HG02884 (cell line): Measurements from ENCODE around the gene PCBP4.

Experiments used
- ATAC-seq: cut with Tn5 transposase; IDR thresholded peaks from one replicate; pipeline ENCODE4 v1.9.1; 2021; ENCODE audit warnings: mild to moderate bottlenecking, moderate library complexity; ENCODE audit not compliant: unreplicated experiment

The PCBP4 gene

DNA sequence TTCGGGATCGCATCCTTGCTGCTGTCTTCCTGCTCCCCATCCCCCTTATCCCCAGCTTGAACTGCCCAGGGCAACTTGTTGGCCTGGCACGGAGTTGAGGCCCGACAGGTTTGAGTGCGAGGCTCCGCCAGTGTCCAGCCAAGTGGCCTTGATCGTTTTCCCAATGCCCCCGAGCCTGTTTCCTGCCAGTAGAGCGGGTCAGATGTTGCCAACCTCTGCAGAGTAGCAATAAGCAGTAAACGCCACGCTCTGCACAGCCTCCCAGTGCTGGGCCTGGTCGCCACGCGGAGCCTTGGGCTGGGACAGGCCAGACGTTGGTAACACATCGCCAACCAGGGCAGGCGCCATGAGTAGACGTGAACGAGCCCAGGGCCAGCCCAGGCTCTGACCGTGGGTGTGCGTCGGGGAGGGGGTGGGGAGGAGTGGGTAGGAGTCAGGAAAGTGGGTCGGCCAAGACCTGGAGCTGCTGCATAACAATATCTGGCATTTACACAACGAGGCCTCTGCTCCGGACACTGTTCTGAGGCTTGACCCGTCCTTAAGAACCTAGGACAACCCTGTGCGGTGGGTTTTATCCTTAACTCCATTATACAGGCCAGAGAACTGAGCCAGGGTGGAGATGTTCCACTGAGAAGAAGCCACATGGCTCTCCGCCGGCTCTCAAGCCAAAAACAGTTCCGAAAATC is 7.2 kb upstream of the PCBP4 start:
- peak; percentile 4 for ATAC-seq

DNA sequence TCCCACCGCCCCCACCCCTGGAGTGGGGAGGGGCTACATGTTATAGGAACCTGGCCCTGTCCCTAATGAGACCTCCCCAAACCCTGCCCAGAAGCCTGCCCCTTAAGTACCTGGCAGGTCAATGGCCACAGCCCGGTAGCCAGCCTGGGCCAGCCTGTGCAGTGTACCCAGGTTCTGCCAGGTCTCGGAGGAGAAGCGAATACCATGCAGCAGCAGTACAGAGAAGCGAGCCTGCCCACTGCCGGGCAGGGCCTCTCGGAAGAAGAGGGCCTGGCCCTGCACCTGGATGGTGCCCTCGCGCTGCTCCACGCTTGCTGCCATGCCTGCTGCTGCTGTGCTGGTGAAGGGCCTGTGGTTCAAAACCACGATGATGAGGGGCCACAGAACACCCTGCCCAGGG is 4.1 kb upstream of the PCBP4 start:
- ATAC-seq, result no peak

DNA sequence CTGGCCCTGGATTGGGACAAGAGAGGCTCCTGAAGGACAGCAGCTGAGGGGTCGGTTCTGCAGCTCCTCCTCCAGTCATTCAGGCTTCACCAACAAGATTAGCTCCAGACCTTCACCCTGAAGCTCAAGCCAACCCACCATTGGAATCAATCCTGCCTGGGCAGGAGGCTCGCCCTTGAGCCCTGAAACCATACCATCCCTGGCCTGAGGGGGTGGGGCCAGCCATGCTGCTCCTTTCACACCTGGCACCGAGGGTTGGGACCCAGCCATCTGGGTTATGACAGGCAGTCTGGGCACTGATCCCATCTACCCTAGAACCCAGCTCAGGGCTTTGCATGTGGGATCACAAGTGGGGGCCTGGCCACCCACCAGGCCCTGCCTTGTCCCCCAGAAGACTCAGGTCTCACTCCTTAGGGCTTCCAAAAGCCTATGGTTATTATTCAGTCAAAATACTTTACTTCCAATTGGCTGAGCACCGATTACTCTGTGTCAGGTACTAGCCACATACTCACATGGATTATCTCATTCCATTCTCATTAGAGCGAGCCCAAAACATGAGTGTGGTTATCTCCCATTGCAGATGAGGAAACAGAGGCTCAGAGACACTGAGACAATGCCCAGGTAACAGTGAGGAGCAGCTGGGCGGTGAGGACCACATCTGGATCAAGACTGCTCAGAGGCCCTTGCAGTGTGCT is 3.5 kb upstream of the PCBP4 start:
- no peak for ATAC-seq

DNA sequence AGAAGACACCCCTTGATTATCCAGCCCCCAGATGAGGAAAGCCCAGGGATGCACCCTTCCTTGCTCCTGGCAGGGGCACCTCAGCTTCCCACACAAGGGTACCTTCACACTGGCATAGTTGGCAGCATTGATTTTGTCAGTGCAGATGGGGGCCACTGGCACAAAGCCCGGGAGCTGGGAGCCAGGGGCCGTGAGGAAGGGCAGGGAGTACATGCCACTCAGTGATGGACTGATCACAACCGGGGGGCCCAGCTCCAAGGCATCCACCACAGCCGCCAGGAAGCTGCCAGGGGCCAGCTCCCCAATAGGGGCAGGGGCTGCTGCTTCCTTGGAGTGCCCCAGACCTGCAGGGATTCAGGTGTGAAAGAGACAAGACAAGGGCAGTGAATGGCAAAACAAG is 2.6 kb upstream of the PCBP4 start:
- no peak for ATAC-seq

DNA sequence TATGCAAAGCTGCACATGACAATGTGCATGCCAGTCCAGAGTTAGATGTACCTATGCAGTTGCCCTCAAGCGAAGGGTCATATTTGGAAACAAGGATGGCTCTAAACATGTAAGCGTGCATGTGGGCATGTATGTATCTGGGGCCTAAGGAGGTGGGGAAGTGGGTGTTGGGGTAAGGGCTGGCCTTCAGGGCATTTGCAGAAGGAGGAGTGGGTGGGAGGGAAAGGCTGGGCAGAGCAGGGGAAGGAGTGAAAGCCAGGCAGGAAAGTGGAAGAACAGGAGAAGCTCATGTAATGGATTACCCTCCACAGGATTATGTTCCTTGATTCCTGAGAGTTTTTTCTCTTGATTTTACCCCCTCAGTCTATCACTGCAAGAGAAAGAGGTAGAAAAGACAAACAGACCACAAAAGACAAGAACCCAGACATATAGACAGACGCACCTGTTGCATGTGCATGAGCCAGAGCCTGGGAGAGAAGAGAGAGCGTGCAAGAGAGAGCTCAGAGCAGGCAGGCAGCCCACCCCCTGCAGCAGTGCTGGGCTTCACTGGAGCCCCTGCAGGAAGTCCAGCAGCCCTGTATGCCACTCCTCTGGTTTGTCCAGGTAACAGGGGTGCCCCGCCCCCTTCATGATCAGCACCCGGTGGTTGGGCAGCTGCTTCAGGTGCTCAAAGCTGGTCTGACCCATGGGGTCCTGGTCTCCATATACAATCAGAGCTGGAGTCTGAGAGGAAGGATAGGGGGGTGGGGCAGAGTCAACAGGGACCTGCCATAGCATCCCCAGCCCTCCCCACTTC is 1.8 kb upstream of the PCBP4 start:
- no peak for ATAC-seq

DNA sequence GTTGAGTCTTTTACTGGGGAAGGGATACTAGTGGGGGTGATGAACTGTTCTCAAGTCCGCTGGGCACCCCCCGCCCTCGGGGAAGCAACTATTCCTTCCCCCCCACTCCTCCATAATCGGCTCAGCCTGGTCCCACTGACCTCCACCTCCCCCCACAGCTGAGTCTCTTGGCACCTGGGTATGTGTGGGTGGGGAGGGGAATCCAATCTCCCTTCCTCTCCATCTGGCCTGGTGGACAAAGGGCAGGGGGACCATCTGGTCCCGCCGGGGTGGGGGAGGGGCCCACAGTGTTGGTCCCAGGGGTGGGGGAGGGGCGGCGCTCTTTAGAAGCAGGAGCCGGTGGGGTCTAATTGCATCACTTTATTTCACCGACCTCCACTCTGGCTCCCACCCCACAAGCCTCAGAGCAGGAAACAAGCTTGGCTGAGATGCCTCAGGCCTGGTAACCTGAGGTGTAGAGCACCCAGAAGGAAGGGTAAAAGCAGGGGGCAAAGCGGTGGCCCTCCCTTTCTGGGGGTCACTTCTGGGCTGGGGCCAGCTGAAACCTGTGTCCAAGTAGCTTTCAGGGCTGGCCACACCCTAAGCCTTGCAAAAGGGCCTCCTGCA is 1.0 kb upstream of the PCBP4 start:
- no peak for ATAC-seq

DNA sequence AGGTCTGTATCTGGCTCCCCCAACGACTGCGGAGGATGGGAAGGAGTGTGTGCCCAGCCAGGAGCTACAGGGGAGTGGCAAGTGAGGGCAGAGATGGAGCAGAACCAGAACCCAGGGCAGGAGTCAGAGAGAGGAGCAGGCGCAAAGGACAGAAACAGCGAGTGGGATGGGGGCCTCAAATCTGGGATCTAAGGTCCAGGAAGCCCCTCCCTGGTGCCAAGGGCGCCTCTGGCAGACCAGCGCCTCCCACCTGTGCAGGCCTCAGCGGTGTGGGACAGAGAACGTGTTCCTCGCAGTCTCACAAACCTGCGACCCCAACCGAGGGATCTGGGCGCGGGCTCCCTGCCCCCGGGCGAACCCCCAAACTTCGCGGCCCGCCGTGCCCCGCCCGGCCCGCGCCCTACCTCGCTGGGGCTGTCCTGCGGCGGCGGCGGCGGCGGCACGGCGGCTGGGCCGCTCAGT is 301 bp downstream of the PCBP4 start:
- no peak for ATAC-seq

DNA sequence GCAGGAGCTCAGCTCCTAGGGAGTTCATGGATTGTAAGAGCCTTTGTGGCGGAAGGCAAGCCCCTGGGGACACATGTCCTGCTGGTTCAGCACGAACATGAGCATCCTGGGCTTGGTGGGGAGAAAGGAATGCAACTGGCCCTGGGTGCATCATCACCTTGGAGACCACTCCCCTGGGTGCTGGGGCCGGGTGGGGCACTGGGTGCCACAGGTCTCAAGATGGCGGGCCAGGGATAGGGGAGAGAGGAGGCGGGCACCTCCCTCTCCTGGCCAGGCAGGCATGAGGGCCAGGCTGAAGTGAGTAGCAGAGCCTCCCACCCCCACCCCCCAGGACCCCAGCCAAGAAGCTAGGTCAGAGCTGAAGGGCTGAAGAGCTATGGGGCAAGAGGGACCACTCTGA is 768 bp downstream of the PCBP4 start:
- ATAC-seq, result no peak

DNA sequence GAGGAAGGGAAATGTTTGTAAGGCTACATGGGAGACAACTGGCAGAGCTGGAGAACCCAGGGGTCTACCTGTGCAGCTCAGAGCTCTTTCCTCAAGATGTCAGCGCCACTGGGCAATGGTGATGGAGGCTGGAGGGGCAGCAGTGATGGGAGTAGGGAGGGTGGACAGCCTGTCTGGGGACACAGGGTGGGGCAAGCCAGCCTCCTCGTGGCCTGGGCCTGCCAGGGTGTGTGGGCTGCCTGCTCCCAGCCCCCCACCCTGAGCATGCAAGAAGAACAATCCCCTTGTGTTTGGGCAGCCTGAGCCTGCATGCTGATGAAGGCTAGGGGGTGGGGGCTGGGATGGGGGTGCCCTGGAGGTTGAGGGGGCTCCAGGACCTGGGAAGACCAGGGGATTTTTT is 1.2 kb downstream of the PCBP4 start:
- no peak for ATAC-seq

DNA sequence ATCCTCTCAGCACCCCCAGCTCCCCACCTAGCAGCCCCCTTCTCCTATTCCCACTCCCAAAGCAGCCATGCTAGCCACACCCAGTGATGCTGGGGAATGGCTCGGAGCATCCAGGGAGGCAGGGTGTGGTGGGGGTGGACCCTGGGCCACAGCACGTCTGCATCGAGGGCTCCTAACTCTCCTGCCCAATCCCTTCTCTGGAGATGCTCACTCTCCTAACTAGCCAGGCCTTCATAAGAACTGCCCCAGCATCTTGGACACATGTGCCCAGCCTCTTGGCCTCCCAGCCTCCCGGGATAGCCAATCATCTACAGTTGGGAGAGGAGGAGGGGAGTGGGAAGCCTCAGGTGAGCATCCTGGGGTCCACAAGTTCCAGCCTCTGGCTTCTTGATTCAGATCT is 2.7 kb downstream of the PCBP4 start:
- ATAC-seq, result no peak

DNA sequence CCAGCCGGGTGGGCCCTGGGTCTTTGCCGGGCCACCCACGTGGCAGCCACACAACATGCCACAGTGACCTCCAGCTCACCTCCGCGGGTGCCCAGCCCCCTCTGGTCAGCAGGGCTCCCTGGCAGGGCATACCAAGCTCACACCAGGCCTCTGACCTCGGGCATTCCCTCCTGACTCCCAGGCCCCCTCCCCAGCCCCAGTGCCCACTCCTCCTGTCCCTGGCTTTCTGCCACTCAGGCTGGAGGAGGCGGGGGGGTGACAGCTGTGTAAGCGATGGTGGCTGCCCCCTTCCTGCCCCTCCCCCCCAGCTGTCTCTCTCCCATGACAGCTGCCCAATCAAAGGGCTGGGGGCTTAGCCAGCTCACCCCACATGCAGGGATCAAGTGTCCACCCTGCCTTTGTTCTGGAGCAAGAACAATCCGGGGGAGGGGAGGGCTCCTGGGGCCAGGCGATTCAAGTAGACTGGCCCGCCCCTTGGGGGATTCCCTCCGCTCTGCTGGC is 3.3 kb downstream of the PCBP4 start:
- no peak for ATAC-seq

DNA sequence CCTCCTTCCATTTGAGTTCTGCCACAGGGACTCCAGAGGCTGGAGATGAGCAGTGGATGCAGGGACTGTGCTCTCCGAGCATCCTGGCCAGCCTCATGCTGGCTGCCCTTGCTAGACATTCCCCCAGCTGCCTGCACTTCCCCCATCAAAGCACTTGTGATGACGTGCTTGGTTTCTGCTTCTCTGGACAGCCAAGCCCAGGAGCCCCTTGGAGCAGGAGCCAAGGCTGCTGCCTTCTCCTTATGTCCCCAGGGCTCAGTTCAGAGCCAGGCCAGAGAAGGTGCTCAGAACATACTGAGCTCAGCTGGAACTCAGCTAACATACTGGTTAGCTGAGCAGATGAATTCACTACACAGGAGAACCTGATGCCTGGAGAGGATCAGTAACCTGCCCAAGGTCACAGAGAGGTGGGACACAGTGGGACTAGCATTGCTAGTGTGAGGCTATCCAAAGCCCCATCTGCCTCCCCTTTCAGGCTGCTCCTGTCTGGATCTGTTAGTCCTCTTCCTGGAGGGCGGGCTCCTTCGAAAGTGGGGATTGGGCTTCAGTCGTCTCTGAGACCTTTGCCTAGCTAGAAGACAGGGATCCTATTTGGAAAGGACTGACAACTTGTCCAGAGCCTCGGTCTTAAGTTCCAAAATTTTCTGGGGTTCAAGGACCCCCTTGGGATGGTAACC is 4.3 kb downstream of the PCBP4 start:
- no peak for ATAC-seq

DNA sequence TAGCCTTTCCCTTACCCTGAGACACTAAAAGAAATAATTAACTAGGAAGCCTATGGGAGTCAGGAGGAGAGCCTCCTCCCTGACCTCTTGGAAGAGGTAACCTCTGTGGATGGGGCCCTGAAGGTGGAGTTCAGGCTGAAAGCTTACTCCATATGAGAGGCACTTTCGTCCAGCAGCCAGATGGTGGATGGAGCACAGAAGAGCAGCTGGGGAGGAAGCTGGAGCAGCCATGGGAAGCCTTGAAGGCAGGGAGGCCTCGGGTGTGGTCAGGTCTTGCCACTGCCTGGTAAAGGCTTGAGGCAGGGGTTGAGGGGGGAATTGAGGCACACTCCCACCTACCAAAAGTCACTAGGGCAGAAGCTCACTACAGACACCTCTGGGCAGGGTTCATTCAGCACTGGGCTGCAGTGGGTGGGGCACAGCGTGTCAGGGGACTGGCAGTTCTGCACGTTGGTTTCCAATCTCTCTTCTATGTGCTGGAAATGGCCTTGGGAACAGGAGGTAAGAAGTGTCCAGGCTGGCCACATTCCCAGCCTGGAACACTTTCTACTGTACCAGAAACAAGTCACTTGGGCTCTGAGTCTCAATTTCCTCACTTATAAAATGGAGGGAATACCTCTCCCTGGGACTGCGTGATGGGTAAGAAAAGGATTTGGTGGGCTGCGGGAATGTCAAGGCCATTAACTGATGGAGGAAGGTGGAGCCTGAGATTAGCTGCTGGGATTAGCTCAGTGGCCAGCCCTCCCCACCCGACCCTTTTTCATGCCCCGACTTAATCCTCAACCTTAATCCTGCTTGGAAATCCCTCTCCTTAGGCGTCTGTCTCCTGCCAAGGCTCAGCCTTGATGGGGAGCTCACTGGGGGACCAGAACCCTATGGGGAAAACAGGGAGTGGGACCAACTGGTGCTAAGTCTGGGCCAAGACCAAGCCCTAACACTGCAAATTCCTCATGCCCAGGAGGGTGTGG is 5.4 kb downstream of the PCBP4 start:
- ATAC-seq, result no peak

DNA sequence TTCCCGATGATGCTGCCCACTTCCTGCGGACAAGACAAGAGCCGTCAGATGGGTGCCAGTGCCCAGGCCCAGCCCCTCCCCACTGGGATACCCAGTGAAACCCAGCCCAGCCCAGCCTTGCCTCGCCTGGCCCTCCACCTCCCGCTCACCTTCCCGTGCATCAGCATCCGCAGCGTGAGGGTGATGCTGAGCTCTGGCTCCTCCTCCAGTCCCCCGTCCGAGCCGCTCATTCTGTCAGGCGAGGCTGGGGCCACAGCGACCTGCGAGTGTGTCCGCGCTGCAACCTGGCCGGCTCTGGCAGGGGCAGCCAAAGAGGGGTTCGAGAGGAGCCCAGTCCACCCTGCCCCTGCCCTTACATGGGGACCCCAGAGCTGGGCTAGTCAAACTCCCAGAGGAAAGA is 6.2 kb downstream of the PCBP4 start:
- no peak for ATAC-seq

DNA sequence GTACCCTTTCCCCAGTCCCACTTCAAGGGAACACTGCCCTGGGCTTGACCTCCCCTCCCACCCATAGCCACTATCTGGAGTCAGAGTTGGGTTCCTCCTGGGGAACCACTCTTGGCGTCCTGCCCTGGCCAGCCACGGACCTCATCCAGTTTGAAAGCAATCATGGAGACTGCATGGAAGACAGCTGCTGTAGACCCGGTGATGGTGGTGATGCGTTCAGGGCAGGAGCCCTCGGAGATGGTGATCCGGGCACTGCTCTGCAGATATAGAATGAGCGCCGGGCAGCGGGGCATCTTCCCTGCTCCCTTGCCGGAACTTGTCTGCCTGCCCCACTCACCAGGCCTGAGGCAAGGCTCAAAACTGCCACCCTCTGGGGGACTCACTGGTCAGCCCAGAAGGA is 6.9 kb downstream of the PCBP4 start:
- ATAC-seq, result no peak

DNA sequence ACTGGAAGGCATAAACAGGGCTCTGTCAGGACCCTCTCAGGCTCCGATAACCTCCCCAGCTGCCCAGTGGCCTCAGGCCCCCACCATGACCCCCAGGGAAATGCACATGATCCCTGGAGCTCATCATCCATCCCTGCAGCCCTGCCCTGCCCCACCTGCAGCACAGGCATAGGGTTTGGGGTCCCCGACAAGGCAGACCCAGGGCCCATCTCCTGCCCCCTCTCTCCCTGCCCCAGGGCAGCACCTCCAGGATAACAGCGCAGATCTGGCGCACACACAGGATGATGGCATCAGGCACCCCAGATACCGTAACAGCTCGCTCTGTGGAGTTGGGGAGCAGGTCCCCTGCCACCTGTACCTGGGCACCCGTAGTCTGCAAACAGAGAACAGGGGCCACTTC is 7.6 kb downstream of the PCBP4 start:
- ATAC-seq, result no peak

DNA sequence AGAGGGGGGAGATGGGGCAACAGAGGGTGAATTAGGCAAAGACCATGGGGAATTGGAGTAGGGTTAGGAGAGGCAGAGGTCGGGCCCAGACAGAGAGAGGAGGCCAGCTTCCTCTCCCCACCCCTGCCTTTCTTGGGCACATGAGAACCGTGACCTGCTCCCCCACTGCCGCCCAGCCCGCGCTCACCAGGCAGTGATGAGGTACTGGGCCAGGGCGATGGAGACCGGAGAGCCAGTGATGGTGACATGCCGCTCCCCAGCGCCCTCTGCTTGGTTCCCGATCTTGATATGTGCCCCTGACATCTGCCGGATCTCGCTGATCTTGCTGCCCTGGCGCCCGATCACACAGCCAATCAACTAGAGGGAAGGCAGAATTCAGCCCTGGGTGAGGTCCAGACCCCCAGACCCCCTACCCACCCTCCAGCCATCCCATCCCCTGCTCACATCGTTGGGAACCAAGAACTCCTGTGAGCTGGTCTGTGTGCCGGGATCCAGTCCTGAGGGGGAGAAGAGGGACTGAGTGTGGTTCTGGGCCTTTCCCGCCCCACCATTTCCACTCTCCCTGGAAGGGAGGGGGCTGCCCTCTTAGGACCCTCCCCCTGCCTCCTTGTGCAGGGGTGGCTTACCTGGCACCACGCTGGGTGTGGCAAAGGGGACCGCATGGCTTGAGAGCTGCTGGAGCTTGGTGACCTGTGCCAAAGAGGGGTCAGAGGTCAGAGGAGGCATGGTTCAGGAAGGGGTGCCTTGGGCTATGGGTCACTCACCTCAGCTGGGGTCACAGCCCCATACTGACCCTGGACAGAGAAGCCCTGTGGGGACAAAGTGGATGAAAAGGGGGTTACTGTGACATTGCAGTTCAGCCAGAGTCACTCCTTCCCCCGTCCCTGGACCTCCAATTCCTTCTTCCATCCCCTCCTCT is 8.4 kb downstream of the PCBP4 start:
- ATAC-seq, result no peak

DNA sequence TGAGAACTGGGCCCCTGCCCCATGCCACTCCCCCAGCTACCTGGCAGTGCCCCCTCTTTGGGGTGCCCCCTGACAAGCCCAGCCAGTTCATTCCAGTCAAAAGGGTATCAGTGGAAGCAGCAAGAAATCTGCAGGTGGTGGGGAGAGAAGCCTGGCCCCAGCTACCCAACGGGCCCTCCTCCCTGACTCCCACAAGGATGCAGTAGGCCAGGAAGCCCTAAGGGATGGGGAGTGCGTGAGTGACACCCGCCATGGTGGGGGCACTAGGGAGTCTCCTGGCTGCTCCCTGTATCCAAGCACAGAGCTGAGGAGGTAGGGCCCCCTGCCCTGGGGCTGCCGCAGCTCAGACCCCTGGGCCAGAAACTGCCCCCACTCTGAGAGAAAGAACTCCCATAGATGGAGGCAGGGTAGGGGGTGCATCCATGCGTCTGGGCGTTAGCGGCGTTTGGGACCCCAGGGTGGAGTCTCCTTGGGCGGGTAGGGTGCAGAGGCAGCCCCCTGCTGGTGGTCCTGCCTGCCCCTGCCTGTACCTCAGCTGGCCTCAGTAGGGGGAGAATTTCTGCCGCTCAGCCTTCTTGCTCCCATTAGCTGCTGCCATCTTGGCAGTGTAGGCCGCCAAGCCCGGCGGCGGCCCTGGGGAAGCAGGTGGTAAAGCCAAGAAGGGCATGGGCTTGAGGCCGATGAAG is 9.6 kb downstream of the PCBP4 start:
- no peak for ATAC-seq
